ENCODE results near the gene TRIAP1. TPM values are rescaled to one million over a fixed set of nuclear protein-coding genes. Genes with fewer than 3 reads are reported as not detected.
A peak's percentile ranks its signal among the peaks of the same experiment; 100 is the strongest.
"Not testable (repeated sequence)": the region's sequence is repeated elsewhere in the genome, so short reads cannot be mapped to it uniquely, and the experiment has no call there.

TRIAP1 gene
- 31.1 and 39.1 TPM in 2 replicates for total RNA-seq

GRCh38 chr12:120445911-120446843 is at the start of gene TRIAP1, which contains the start of gene GATC:
Gene TRIAP1 (minus strand): TSS chr12:120446384. CDS start chr12:120446372, 12 bp downstream.
Gene GATC (plus strand): TSS chr12:120446444. CDS start chr12:120446481, 37 bp downstream.
- DNase-seq (ENCODE audit: low read depth): no peak
- peak within 1 kb of the TSS; percentile 90 for H3K4me3 ChIP-seq (ENCODE audit: low read depth, low read length)
- TF ChIP-seq, protein P1, sequence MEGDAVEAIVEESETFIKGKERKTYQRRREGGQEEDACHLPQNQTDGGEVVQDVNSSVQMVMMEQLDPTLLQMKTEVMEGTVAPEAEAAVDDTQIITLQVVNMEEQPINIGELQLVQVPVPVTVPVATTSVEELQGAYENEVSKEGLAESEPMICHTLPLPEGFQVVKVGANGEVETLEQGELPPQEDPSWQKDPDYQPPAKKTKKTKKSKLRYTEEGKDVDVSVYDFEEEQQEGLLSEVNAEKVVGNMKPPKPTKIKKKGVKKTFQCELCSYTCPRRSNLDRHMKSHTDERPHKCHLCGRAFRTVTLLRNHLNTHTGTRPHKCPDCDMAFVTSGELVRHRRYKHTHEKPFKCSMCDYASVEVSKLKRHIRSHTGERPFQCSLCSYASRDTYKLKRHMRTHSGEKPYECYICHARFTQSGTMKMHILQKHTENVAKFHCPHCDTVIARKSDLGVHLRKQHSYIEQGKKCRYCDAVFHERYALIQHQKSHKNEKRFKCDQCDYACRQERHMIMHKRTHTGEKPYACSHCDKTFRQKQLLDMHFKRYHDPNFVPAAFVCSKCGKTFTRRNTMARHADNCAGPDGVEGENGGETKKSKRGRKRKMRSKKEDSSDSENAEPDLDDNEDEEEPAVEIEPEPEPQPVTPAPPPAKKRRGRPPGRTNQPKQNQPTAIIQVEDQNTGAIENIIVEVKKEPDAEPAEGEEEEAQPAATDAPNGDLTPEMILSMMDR (conservative IDR thresholded peaks at IDR 0.05; ENCODE audit: low read depth, low read length): no peak

GRCh38 chr12:120495186-120495730 is 49.1 kb upstream of the TRIAP1 start:
- H3K4me3 ChIP-seq (ENCODE audit: low read depth, low read length): peak overlapping the region; percentile 91
- TF ChIP-seq, protein P1 (conservative IDR thresholded peaks at IDR 0.05; ENCODE audit: low read depth, low read length): no peak
- DNase-seq (ENCODE audit: low read depth): no peak

GRCh38 chr12:120490833-120491512 is 44.8 kb upstream of the TRIAP1 start:
- TF ChIP-seq, protein P1 (conservative IDR thresholded peaks at IDR 0.05; ENCODE audit: low read depth, low read length): no peak
- H3K4me3 ChIP-seq (ENCODE audit: low read depth, low read length): no peak overlapping the region
- DNase-seq (ENCODE audit: low read depth): no peak

DNA sequence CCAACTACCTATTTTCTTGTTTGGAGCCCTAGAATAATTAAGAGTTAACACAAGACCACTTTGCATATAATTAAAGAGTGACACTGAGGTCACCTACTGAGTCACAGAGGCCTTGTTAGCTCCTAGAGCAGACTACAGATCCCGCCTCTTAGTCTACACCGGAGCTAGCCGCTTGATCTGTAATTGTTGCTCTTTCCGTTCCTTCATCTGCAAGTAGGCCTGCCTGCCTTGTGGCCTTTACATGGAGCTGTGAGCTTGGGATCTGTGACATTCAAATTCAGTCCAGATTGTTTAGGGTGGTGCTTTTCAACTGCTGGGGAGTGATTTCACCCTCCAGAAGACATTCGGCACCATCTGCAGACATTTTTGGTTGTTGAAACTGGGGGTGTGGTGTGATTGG is 44.1 kb upstream of the TRIAP1 start:
- DNase-seq (ENCODE audit: low read depth): no peak
- H3K4me3 ChIP-seq (ENCODE audit: low read depth, low read length): no peak overlapping the region
- TF ChIP-seq, protein P1 (conservative IDR thresholded peaks at IDR 0.05; ENCODE audit: low read depth, low read length): no peak

DNA sequence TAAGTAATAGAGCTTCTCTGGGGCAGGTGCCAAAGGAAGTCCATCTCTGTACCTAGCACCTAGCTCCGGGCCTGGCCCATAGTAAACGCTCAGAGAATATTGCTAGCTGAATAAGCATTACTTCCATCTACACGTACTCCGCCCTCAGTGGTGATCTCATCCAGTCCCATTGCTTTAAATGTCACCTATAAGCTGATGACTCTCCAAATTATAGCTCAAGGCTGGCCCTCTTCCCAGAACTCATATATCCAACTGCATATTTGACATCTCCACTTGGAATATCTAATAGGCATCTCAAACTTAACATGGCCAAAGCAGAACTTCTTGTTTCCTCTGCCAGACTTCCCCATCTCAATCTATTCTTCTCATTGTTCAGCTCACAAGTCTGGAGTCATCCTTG is 42.8 kb upstream of the TRIAP1 start:
- DNase-seq (ENCODE audit: low read depth): no peak
- H3K4me3 ChIP-seq (ENCODE audit: low read depth, low read length): no peak overlapping the region
- TF ChIP-seq, protein P1 (conservative IDR thresholded peaks at IDR 0.05; ENCODE audit: low read depth, low read length): no peak

DNA sequence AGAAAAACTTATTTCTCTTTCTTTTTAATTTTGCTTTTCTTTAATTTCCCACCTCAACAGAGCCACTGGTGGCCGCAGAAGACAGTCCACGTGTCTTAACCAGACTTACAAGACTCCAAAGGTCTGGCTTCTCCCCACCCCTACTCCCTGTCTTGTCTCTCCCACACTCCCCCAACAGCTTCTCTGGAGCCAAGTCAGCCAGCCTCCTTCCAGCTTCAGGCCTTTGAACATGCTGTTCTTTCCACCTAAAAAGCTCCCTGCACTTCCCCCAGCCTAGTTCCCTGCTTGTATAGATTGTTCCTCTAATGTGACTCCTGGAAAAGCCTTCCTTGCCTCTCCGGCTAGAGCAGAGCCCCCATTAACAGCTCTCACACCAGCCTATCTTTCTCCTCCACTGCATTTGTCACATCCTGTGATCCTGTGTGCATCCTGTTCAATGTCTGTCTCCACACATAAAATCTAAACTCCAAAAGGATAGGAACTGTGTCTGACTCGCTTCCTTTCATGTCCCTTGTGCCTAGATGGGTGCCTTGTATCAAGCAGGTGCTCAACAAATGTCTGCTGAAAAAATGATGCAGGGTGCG is 42.0 kb upstream of the TRIAP1 start:
- TF ChIP-seq, protein P1 (conservative IDR thresholded peaks at IDR 0.05; ENCODE audit: low read depth, low read length): no peak
- no peak overlapping the region for H3K4me3 ChIP-seq (ENCODE audit: low read depth, low read length)
- no peak for DNase-seq (ENCODE audit: low read depth)

- DNase-seq (ENCODE audit: low read depth); H3K4me3 ChIP-seq (ENCODE audit: low read depth, low read length): not testable (repeated sequence)
These were observed 41.4 kb upstream of the TRIAP1 start for GRCh38 chr12:120487552-120487951.

All from epithelial cell of proximal tubule (primary cell).